Stimulated activated CD4-positive, alpha-beta T cell treated with anti-CD3 and anti-CD28 coated beads, Interleukin-12 subunit alpha, Interleukin-12 subunit beta, amount 100 ng/mL, for 24 hours (primary cell): ENCODE measurements around the gene SHISA2.
A peak's percentile ranks its signal among the peaks of the same experiment; 100 is the strongest.

Experiments
- DNase-seq, 2 experiments: peaks; one replicate each; pipeline ENCODE4 v3.0.0-alpha.2; 2020; ENCODE audit warnings: low read depth in 2 of 2

The SHISA2 gene

GRCh38 chr13:26017932-26018665 lies 33.7 kb downstream of the SHISA2 start:
- DNase-seq: no peak

GRCh38 chr13:26017196-26017921 lies 34.5 kb downstream of the SHISA2 start:
- DNase-seq: no peak

GRCh38 chr13:26016189-26016588 lies 35.6 kb downstream of the SHISA2 start:
- no peak for DNase-seq

GRCh38 chr13:26015271-26016125 lies 36.3 kb downstream of the SHISA2 start:
- DNase-seq: no peak

- no peak for DNase-seq
Measured at GRCh38 chr13:26012995-26013394, 38.8 kb downstream of the SHISA2 start.

- peak; percentile 17 to 19 for DNase-seq
Measured at GRCh38 chr13:26011996-26012821, 39.6 kb downstream of the SHISA2 start.

- DNase-seq: no peak
Measured at GRCh38 chr13:26011208-26011573, 40.6 kb downstream of the SHISA2 start.

- no peak for DNase-seq
Measured at GRCh38 chr13:26010487-26011207, 41.2 kb downstream of the SHISA2 start.

GRCh38 chr13:26007261-26008125 lies 44.3 kb downstream of the SHISA2 start:
- no peak for DNase-seq
